ENCODE results near the gene ZNF320.
"Not testable (repeated sequence)": the region's sequence is repeated elsewhere in the genome, so short reads cannot be mapped to it uniquely, and the experiment has no call there.

Gene ZNF320

DNA sequence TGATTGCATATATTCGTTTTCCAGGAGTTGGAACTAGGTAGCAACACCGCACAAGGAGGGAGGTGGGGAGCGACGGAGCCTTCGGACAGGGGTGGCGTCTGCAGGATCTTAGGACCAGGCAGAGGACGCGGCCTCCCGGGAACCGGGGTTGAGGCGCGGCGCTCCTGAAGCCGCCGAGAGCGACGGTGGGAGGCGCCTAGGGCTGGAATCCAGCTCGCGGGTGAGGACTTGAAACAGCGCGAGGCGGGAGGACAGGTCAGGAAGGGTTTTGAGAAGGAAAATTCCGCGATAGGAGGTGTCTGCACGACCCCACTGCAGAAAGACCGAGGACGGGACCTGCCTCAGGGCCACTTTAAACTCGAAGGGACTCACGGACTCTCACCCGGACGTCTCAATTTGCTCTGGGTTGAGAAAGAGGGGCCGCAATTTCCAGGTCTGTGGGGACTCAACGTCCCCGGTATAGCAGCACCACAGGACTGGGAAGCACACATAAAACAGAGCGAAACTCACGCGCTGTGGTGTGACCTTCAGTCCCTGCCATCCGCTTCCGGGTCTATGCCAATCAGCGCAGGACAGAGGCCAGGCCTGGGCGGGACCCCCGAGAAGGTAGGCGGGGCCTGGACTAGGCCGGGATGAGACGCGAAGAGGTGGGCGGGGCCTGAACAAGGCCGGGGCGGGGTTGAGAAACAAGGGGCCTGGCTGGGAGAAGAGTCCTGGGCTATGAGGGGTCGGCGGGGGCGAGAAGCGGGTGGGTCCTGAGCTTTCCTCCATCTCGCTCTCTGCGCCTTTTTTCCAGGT lies at the start of gene ZNF320:
TSS of gene ZNF320 (minus strand) at position 498 of the 798 bp plus-strand sequence. CDS start 7,380 bp downstream, outside the sequence.
- Histone ChIP-seq H3K4me1 (ENCODE audit: insufficient read depth, low read length) (peaks cover 11% of the 10 kb centered on the region), H3K27ac (ENCODE audit: low read depth, low read length) (peak within 1 kb of the TSS; percentile 84), H3K36me3 (ENCODE audit: insufficient read depth, low read length) (no peaks in the 10 kb centered on the region), H3K4me3 (ENCODE audit: low read depth in 1 of 2, low read length in 2 of 2) (peak within 1 kb of the TSS; percentile 63 to 97), H3K9ac (ENCODE audit: low read length) (peak within 1 kb of the TSS; percentile 76), H3K9me3 (ENCODE audit: low read length) (no peaks in the 10 kb centered on the region), H3K27me3 (ENCODE audit: control insufficient read depth in 1 of 2, insufficient read depth in 2 of 2, low read length in 2 of 2) (no peaks in the 10 kb centered on the region)

DNA sequence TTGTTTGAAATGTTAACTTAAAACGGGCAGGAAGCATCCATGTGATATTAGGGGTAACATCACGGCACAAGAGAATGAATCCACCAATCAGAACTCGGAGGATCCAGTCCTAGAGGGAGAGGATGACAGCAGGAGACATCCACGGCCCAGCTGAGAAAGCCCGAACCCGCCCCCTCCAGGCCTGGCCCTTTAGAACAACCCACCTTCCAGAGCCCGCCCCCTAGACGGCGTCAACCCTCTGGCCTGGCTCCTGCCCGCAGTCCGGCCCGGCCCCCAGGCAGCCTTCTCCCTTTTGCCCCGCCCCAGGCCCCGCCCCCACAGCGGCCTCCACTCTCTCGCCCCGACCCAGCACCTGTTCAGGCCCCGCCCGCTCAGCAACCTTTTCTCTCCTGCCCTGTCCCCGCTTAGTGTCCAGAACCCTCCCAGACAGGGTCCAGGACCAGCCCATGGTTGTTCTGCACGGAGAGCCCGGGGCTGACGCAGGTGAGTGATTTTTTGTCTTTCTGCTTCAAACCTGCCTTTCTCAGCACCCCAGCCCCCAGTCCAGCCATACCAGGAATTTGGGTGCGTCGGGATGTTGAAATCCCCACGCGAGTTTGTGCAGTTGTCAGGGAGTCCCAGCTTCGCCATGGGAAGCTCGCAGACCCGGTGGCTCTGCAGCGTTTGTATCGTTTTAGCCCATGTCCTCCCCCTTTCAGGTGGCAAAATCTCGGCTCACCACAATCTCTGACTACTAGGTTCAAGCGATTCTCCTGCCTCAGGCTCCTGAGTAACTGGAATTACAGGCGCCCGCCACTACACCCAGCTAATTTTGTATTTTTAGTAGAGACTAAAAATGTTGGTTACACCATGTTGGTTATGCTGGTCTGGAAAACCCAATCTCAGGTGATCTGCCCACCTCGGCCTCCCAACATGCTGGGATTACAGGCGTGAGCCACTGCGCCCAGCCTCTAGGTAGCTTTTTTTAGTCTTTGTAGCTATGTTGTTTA lies 49.2 kb upstream of the ZNF320 start:
- Histone ChIP-seq H3K9me3 (ENCODE audit: low read length) (peaks cover 15% of the 10 kb centered on the region), H3K9ac (ENCODE audit: low read length) (no peak overlapping the region), H3K27ac (ENCODE audit: low read depth, low read length) (no peak overlapping the region), H3K27me3 (ENCODE audit: control insufficient read depth in 1 of 2, insufficient read depth in 2 of 2, low read length in 2 of 2) (peaks cover 0 to 5% of the 10 kb centered on the region in 2 donors), H3K4me3 (ENCODE audit: low read depth in 1 of 2, low read length in 2 of 2) (peak overlapping the region in 1 of 2 donors; percentile 27), H3K36me3 (ENCODE audit: insufficient read depth, low read length) (peaks cover 14% of the 10 kb centered on the region), H3K4me1 (ENCODE audit: insufficient read depth, low read length) (peaks cover 6% of the 10 kb centered on the region)

DNA sequence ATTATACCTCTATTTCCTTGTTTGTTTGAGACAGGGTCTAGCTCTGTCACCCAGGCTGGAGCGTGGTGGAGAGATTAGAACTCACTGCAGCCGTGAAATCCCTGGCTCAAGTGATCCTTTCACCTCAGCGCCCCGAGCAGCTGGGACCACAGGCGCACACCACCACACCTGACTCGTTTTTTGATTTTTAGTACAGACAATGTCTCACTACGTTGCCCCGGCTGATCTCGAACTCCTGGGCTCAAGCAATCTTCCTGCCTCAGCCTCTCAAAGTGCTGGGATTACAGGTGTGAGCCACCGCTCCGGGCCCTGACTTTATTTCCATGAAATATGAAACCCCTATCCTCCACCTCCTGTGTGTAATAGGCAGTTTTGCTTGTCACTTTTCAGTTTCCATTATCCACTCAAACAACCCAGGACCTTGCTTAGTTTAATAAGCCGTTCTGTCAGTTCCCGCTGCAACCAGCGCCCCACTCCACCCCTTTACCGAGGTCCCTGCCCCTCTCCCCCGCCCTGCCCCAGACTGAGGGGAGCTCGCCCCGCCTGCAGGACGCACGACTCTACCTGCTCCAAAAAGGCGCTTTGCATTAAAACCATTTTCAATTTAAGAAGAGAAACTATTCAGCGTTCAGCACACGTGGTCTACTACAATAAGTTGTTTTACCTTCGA lies 48.4 kb upstream of the ZNF320 start:
- peak overlapping the region in 1 of 2 donors; percentile 27 for H3K4me3 ChIP-seq (ENCODE audit: low read depth in 1 of 2, low read length in 2 of 2)
- H3K9me3 ChIP-seq (ENCODE audit: low read length), result peaks cover 11% of the 10 kb centered on the region
- peaks cover 8% of the 10 kb centered on the region for H3K4me1 ChIP-seq (ENCODE audit: insufficient read depth, low read length)
- peaks cover 7% of the 10 kb centered on the region for H3K36me3 ChIP-seq (ENCODE audit: insufficient read depth, low read length)
- H3K27ac ChIP-seq (ENCODE audit: low read depth, low read length), result no peak overlapping the region
- peaks cover 0 to 5% of the 10 kb centered on the region in 2 donors for H3K27me3 ChIP-seq (ENCODE audit: control insufficient read depth in 1 of 2, insufficient read depth in 2 of 2, low read length in 2 of 2)
- no peak overlapping the region for H3K9ac ChIP-seq (ENCODE audit: low read length)

DNA sequence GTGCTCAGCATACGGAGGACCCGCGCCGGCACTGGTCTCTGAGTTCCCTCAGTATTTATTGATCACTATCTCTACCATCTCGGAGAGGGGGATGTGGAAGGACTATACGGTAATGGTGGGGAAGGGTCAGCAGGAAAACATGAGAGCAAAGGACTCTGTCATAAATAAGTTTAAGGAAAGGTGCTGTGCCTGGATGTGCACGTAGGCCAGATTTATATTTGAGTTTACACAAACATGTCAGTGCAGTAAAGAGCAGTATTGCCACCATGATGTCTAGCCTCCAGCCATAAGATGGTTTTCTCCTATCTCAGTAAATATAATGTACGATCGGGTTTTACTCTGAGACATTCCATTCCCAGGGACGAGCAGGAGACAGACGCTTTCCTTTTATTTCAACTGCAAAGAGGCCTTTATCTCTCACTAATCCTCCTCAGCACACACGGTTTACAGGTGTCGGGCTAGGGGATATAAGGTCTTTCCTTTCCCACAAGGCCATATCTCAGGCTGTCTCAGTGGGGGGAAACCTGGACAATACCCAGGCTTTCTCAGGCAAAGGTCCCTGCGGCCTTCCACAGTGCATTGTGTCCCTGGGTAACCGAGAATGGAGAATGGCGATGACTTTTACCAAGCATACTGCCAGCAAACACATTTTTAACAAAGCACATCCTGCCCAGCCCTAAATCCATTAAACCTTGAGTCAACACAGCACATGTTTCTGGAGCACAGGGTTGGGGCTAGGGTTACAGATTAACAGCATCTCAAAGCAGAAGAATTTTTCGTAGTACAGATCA lies 47.5 kb upstream of the ZNF320 start:
- not testable (repeated sequence) for H3K4me3 ChIP-seq (ENCODE audit: low read depth in 1 of 2, low read length in 2 of 2); H3K4me1 ChIP-seq (ENCODE audit: insufficient read depth, low read length); H3K36me3 ChIP-seq (ENCODE audit: insufficient read depth, low read length); H3K9ac ChIP-seq (ENCODE audit: low read length); H3K27me3 ChIP-seq (ENCODE audit: control insufficient read depth in 1 of 2, insufficient read depth in 2 of 2, low read length in 2 of 2); H3K27ac ChIP-seq (ENCODE audit: low read depth, low read length)
- H3K9me3 ChIP-seq (ENCODE audit: low read length), result peaks cover 10% of the 10 kb centered on the region

DNA sequence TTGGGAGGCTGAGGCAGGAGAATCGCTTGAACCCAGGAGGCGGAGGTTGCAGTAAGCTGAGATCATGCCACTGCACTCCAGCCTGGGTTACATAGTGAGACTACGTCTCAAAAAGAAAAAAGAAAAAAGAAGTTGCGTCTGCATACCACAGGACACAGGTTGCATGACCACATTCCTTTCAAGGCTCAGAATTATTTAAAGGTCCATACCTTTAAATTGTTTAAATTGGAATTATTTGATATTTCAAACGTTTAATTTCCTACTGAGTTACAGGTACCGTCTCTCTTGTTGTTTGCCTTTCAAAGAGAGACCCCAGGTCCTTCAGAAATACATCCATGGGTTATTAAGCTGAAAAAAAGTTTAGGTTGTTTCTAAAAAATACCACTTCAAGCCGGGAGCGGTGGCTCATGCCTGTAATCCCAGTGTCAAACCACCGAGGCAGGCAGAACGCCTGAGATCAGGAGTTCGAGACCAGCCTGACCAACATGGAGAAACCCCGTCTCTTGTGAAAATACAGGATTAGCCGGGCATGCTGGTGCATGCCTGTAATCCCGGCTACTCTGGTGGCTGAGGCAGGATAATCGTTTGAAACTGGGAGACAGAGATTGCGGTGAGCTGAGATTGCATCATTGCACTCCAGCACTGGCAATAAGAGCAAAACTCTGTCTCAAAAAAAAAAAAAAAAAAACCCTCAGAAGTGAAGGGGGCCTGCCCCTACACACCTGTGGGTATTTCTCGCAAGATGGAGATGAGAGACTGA lies 46.6 kb upstream of the ZNF320 start:
- Histone ChIP-seq H3K27me3 (ENCODE audit: control insufficient read depth in 1 of 2, insufficient read depth in 2 of 2, low read length in 2 of 2) (peaks cover 0 to 5% of the 10 kb centered on the region in 2 donors), H3K9ac (ENCODE audit: low read length) (no peak overlapping the region), H3K36me3 (ENCODE audit: insufficient read depth, low read length) (no peaks in the 10 kb centered on the region), H3K27ac (ENCODE audit: low read depth, low read length) (no peak overlapping the region), H3K9me3 (ENCODE audit: low read length) (peaks cover 2% of the 10 kb centered on the region), H3K4me3 (ENCODE audit: low read depth in 1 of 2, low read length in 2 of 2) (no peak overlapping the region), H3K4me1 (ENCODE audit: insufficient read depth, low read length) (peaks cover 8% of the 10 kb centered on the region)

DNA sequence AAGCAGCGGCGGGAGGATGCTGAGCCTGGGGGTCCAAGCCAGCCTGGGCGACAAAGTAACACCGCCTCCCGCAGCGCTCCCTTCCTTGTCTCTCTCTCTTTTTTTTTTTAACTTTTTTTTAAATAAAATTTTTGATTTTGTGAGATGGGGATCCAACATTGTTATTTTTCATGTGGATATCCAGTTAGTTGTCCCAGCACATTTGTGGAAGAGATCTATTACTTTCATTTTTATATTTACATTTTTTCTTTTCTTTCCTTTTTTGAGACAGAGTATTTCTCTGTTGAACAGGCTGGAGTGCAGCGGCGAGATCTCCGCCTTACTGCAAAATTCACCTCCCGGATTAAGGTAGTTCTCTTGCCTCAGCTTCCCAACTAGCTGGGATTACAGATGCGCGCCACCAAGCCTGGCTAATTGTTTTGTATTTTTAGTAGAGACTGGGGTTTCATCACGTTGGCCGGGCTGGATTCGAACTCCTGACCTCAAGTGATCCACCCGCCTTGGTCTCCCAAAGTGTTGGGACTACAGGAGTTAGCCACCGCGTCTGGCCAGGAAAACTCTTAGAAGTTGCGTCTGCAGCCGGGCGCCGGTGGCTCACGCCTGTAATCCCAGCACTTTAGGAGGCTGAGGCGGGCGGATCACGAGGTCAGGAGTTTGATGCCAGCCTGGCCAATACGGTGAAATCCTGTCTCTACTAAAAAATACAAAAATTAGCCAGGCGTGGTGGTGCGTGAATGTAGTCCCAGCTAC lies 45.9 kb upstream of the ZNF320 start:
- Histone ChIP-seq H3K27ac (ENCODE audit: low read depth, low read length) (peak overlapping the region; percentile 56), H3K4me1 (ENCODE audit: insufficient read depth, low read length) (peaks cover 8% of the 10 kb centered on the region), H3K9ac (ENCODE audit: low read length) (no peak overlapping the region)

DNA sequence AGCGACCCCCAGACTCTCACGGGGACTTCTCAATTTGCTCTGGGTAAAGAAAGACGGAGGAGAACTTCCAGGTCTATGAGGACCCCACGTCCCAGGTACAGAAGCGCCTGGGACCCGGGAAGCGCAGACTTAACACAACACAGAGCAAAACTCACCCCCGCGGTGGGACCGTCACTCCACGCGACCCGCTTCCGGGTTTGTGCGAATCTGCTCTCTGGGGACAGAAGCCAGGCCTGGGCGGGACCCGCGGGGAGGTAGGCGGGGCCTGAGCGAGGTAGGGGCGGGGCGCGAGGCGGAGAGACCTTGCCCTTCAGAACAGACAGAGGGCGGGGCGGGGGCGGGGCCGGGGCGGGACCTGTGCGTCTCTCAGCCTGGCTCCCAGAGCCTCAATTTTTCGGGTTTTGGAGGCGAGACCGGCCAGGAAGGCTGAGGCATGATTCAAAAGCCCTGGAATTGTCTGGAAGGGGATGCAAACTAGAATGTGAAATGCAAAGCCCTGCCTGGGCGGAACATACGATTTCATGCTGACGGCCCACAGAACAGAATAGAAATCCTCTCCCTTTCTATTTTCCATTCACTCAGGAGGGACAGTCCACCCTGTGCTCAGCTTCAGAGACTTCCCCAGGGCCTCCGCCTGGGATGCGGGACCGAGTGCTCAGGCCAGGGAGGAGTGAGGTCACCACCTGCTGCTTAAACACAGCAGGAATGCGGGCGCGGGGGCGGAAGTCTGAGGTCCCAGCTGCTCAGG lies 45.1 kb upstream of the ZNF320 start:
- no peak overlapping the region for H3K9ac ChIP-seq (ENCODE audit: low read length)
- no peaks in the 10 kb centered on the region for H3K9me3 ChIP-seq (ENCODE audit: low read length)

More for the DNA sequence above, 45.9 kb upstream of the ZNF320 start:
- H3K36me3 ChIP-seq (ENCODE audit: insufficient read depth, low read length), result no peaks in the 10 kb centered on the region
- H3K4me3 ChIP-seq (ENCODE audit: low read depth in 1 of 2, low read length in 2 of 2), result peak overlapping the region; percentile 47 to 80
- H3K9me3 ChIP-seq (ENCODE audit: low read length), result no peaks in the 10 kb centered on the region
- peaks cover 0 to 4% of the 10 kb centered on the region in 2 donors for H3K27me3 ChIP-seq (ENCODE audit: control insufficient read depth in 1 of 2, insufficient read depth in 2 of 2, low read length in 2 of 2)

DNA sequence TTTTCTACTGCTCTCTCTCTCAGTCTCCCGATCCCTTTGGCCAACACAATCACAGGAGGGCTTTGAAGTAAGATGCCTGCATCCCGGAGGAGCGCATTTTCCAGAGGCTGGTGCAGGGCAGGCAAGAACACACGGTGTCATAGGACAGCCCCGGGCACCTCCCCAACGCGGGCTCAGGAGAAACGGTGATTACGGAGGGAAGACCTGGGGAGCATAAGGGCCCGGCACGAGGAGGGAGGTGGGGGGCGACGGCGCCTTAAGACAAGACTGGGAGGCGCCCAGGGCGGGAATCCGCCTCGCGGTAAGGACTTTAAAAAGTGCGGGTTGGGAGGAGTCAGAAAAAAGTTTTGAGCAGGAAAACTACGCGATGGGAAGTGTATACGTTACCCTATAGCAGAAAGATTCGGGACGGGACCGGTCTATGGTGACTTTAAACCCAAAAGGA lies 44.5 kb upstream of the ZNF320 start:
- H3K9me3 ChIP-seq (ENCODE audit: low read length), result no peaks in the 10 kb centered on the region
- no peaks in the 10 kb centered on the region for H3K27me3 ChIP-seq (ENCODE audit: control insufficient read depth in 1 of 2, insufficient read depth in 2 of 2, low read length in 2 of 2)
- H3K9ac ChIP-seq (ENCODE audit: low read length), result no peak overlapping the region
- peak overlapping the region; percentile 63 for H3K27ac ChIP-seq (ENCODE audit: low read depth, low read length)
- H3K36me3 ChIP-seq (ENCODE audit: insufficient read depth, low read length), result no peaks in the 10 kb centered on the region
- peak overlapping the region; percentile 55 to 83 for H3K4me3 ChIP-seq (ENCODE audit: low read depth in 1 of 2, low read length in 2 of 2)
- H3K4me1 ChIP-seq (ENCODE audit: insufficient read depth, low read length), result peaks cover 8% of the 10 kb centered on the region

More for the DNA sequence above, 45.1 kb upstream of the ZNF320 start:
- Histone ChIP-seq H3K27me3 (ENCODE audit: control insufficient read depth in 1 of 2, insufficient read depth in 2 of 2, low read length in 2 of 2) (no peaks in the 10 kb centered on the region), H3K27ac (ENCODE audit: low read depth, low read length) (peak overlapping the region; percentile 63), H3K4me1 (ENCODE audit: insufficient read depth, low read length) (peaks cover 8% of the 10 kb centered on the region), H3K36me3 (ENCODE audit: insufficient read depth, low read length) (no peaks in the 10 kb centered on the region), H3K4me3 (ENCODE audit: low read depth in 1 of 2, low read length in 2 of 2) (peak overlapping the region; percentile 55 to 83)

DNA sequence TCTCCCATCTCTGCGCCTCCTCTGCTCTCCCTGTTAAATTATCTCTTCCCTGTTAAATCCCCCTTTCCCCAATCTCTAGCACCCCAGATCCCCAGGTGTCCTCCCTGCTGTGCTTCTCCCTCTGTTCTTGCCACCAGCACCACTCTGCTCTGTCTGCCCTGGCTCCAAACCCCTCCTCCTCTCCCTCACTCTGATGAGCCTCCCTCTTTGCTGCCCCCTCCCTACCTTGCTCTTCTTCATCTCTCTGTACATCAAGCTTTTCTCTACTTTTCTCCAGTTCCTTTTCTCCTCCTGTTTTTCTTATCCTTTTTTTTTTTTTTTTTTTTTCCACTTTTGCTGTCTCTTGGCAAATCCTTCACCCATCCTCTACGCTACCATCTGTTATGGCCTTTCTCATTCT lies 44.1 kb upstream of the ZNF320 start:
- H3K9ac ChIP-seq (ENCODE audit: low read length); H3K4me1 ChIP-seq (ENCODE audit: insufficient read depth, low read length): not testable (repeated sequence)
- H3K27ac ChIP-seq (ENCODE audit: low read depth, low read length), result peak overlapping the region; percentile 63

More for the DNA sequence above, 44.1 kb upstream of the ZNF320 start:
- peak overlapping the region; percentile 55 to 83 for H3K4me3 ChIP-seq (ENCODE audit: low read depth in 1 of 2, low read length in 2 of 2)
- H3K9me3 ChIP-seq (ENCODE audit: low read length); H3K27me3 ChIP-seq (ENCODE audit: control insufficient read depth in 1 of 2, insufficient read depth in 2 of 2, low read length in 2 of 2); H3K36me3 ChIP-seq (ENCODE audit: insufficient read depth, low read length): not testable (repeated sequence)
